Measurements from ENCODE around the gene STXBP6. TPM values are rescaled to one million over a fixed set of nuclear protein-coding genes. Genes with fewer than 3 reads are reported as not detected.
A peak's percentile ranks its signal among the peaks of the same experiment; 100 is the strongest.

STXBP6 gene
- total RNA-seq, 4 donors from 2014 or later = 34.9 to 62.1 (median 45.5) TPM

DNA sequence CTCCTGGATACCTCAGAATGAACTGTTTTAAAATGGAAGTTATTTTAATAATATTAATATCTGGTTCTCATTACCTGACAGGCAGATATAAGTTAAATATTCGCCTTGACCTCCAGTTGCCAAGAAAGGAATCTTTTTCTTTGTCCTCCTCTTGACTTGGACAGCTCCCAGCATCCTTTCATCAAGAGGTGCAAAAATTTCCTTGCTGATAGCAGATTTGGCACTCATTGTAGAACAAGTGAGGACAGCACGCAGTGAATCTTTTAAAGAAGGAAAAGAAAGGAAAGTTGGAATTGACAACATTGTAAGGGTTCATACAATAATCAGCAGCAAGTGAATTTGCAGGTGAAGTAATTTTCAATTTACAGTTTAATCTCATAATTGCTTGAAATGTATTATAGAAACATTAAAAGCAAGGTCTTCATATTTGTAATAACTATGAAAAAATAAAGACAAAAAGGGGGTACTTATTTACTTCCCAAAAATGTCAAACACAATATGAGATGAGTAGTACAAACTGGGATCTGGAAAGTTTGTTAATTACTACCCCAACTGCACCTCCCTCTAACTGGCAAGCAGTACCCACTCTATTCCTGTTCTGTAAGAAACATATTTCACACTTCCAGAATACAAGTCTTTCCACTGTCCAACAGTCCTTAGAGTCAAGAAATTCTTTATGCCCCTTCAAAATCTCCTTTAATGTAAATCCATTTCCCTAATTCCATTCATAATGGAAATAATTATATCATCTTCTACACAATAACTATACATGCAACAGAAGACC is 75.2 kb downstream of the STXBP6 start:
- no peak for DNase-seq (ENCODE audit: low spot score in 2 of 2)
- Histone ChIP-seq H3K9me3 (no peaks in the 10 kb centered on the region), H3K27me3 (no peaks in the 10 kb centered on the region), H3K4me1 (peaks cover 14% of the 10 kb centered on the region), H3K27ac (no peak overlapping the region), H3K36me3 (no peaks in the 10 kb centered on the region), H3K4me3 (no peak overlapping the region)
- TF ChIP-seq, protein P1, sequence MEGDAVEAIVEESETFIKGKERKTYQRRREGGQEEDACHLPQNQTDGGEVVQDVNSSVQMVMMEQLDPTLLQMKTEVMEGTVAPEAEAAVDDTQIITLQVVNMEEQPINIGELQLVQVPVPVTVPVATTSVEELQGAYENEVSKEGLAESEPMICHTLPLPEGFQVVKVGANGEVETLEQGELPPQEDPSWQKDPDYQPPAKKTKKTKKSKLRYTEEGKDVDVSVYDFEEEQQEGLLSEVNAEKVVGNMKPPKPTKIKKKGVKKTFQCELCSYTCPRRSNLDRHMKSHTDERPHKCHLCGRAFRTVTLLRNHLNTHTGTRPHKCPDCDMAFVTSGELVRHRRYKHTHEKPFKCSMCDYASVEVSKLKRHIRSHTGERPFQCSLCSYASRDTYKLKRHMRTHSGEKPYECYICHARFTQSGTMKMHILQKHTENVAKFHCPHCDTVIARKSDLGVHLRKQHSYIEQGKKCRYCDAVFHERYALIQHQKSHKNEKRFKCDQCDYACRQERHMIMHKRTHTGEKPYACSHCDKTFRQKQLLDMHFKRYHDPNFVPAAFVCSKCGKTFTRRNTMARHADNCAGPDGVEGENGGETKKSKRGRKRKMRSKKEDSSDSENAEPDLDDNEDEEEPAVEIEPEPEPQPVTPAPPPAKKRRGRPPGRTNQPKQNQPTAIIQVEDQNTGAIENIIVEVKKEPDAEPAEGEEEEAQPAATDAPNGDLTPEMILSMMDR (IDR thresholded peaks at IDR 0.05) = no peak
- TF ChIP-seq POLR2AphosphoS5 (IDR thresholded peaks at IDR 0.05) (no peak), POLR2A (IDR thresholded peaks at IDR 0.05) (no peak), EP300 (IDR thresholded peaks at IDR 0.05) (no peak)
- WGBS = 48% methylated on average over 2 of the region's 2 CpGs

DNA sequence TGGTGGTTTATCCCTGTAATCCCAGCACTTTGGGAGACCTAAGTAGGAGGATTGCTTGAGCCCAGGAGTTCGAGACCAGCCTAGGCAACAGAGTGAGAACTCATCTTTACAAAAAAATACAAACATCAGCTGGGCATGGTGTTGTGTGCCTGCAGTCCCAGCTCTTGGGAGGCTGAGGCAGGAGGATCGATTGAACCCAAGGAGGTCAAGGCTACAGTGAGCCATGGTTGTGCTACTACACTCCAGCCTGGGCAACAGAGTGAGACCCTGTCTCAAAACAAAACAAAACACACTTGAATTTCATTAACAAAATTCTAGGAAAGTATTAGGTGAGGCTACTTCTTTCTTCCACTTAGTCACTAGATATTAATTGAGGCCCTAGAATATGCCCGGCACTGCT is 77.1 kb downstream of the STXBP6 start:
- no peaks in the 10 kb centered on the region for H3K27me3 ChIP-seq
- H3K9me3 ChIP-seq = no peaks in the 10 kb centered on the region
- DNase-seq (ENCODE audit: low spot score in 2 of 2) = no peak
- no peak overlapping the region for H3K4me3 ChIP-seq
- WGBS = 91% methylated on average over 3 of the region's 3 CpGs
- no peaks in the 10 kb centered on the region for H3K36me3 ChIP-seq
- H3K4me1 ChIP-seq = peaks cover 14% of the 10 kb centered on the region
- no peak for TF ChIP-seq EP300 (IDR thresholded peaks at IDR 0.05)
- no peak for TF ChIP-seq POLR2A (IDR thresholded peaks at IDR 0.05)
- TF ChIP-seq, protein P1 (IDR thresholded peaks at IDR 0.05) = no peak
- TF ChIP-seq POLR2AphosphoS5 (IDR thresholded peaks at IDR 0.05) = no peak
- H3K27ac ChIP-seq = no peak overlapping the region

DNA sequence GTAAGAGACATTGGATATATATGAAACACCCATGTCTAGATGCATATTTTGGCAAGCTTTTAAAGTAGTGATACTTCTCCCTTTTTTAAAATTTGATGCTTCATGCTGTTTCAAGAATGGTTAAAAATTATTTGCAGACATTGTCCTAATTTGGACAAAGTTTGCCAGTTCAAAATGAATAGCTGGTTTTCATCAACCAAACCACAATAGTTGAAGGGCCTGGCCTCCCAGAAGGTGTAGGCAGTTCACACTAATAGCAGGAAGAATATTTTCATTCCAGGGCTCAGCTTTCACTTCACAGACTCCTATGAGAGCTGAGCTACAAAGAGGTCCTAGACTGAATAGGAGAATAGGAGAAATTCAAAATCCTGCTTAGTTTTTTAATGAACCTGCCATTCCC is 78.7 kb downstream of the STXBP6 start:
- Histone ChIP-seq H3K27me3 (no peaks in the 10 kb centered on the region), H3K36me3 (no peaks in the 10 kb centered on the region), H3K27ac (no peak overlapping the region), H3K4me1 (peaks cover 24% of the 10 kb centered on the region), H3K4me3 (no peak overlapping the region), H3K9me3 (no peaks in the 10 kb centered on the region)
- TF ChIP-seq, protein P1 (IDR thresholded peaks at IDR 0.05) = no peak
- TF ChIP-seq POLR2AphosphoS5 (IDR thresholded peaks at IDR 0.05) (no peak), POLR2A (IDR thresholded peaks at IDR 0.05) (no peak), EP300 (IDR thresholded peaks at IDR 0.05) (no peak)
- no peak for DNase-seq (ENCODE audit: low spot score in 2 of 2)

DNA sequence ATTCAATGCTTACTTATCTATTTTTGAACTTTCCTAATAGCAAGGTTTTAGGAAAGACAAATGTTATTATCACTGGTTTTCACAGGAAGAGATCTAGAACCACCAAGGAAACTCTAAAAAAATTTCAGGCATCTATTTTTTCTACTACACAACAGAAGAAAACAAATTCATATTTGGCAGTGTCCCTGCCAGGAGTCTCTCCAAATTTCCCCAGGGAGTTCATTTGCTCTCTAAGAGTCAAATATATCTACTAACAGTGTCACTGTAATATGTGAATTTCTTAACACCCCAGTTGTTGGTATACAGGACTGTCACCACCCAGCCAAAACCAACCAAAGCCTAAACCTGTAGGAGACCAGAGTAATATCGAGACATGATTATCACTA is 83.4 kb downstream of the STXBP6 start:
- TF ChIP-seq, protein P1 (IDR thresholded peaks at IDR 0.05) = no peak
- no peak for TF ChIP-seq EP300 (IDR thresholded peaks at IDR 0.05)
- no peak for TF ChIP-seq POLR2A (IDR thresholded peaks at IDR 0.05)
- no peak for TF ChIP-seq POLR2AphosphoS5 (IDR thresholded peaks at IDR 0.05)
- H3K36me3 ChIP-seq = no peaks in the 10 kb centered on the region
- DNase-seq (ENCODE audit: low spot score in 2 of 2) = no peak
- 84% methylated on average over 1 of the region's 1 CpG for WGBS
- peaks cover 17% of the 10 kb centered on the region for H3K4me1 ChIP-seq
- H3K27ac ChIP-seq = peak overlapping the region; percentile 10
- H3K9me3 ChIP-seq = no peaks in the 10 kb centered on the region
- H3K4me3 ChIP-seq = no peak overlapping the region
- H3K27me3 ChIP-seq = no peaks in the 10 kb centered on the region

DNA sequence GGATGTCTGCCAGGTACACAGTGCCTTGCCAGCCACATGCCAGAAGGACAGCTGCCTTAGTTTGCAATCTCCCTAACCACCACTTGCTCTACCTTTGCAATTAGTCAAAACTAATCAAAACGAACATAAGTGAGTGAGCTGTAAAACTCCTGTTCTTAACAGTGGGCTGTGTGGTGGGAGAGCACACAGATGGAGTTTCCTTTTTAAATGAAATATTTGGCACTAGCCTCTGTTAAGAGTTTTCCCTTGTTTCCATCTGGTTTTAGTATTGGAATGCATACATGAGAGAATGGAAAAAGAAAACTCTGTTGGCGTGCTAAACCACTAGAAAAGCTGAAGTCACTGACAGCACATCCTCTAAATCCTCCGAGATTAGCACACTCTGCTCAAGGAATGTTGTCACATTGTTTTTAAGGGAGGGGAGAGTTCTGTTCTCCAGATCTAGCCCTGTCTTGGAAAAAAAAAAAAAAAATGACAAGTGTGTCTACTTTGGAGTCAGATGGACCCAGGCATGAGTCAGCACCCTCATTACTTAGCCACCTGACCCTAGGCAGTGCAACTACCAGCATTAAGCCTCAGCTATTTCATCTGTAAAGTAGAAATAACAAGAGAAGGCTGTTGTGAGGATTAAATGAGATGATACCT is 83.9 kb downstream of the STXBP6 start:
- WGBS = 13% methylated on average over 3 of the region's 3 CpGs
- DNase-seq (ENCODE audit: low spot score in 2 of 2) = peak in 1 of 2 donors; percentile 67

More for the DNA sequence above, 83.9 kb downstream of the STXBP6 start:
- no peaks in the 10 kb centered on the region for H3K9me3 ChIP-seq
- no peaks in the 10 kb centered on the region for H3K27me3 ChIP-seq
- no peak for TF ChIP-seq EP300 (IDR thresholded peaks at IDR 0.05)
- TF ChIP-seq POLR2A (IDR thresholded peaks at IDR 0.05) = no peak
- TF ChIP-seq POLR2AphosphoS5 (IDR thresholded peaks at IDR 0.05) = no peak
- TF ChIP-seq, protein P1 (IDR thresholded peaks at IDR 0.05) = no peak
- peak overlapping the region; percentile 10 for H3K27ac ChIP-seq
- no peaks in the 10 kb centered on the region for H3K36me3 ChIP-seq
- H3K4me3 ChIP-seq = no peak overlapping the region
- H3K4me1 ChIP-seq = peaks cover 17% of the 10 kb centered on the region

All from suprapubic skin (tissue), 4 donors.